GM18861 (cell line): Measurements from ENCODE around the gene TRIM63.
"Not testable (repeated sequence)": the region's sequence is repeated elsewhere in the genome, so short reads cannot be mapped to it uniquely, and the experiment has no call there.

ENCODE experiments used
- ATAC-seq: cut with Tn5 transposase; IDR thresholded peaks from one replicate; pipeline ENCODE4 v1.9.1; 2021; ENCODE audit not compliant: unreplicated experiment

The TRIM63 gene

DNA sequence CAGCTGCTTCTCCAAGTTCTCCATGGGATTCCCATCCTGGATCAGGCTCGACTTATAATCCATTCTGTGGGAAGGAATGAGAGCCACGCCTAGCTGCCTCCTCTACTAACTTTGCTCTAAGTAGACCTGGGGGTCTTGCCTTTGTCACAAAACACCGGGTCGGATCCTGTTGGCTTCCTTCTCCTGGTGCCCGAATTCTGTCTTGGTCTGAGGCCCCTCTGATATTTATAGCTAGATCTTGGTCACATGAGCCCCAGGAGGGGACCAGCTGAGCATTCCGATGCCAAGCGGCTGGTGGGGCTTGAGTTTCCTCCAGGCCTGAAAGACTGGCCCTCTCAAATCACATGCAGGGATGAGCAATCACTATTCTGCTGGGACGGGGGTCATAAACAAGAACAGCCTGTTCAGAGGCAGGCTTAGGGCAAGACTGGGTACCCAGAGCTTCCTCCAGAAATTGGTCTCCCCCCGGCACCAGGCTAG lies at the start of gene TRIM63:
Gene TRIM63 (minus strand): TSS at position 199 of the 480 bp plus-strand sequence. CDS start 136 bp downstream, at position 63.
- ATAC-seq, result no peak

DNA sequence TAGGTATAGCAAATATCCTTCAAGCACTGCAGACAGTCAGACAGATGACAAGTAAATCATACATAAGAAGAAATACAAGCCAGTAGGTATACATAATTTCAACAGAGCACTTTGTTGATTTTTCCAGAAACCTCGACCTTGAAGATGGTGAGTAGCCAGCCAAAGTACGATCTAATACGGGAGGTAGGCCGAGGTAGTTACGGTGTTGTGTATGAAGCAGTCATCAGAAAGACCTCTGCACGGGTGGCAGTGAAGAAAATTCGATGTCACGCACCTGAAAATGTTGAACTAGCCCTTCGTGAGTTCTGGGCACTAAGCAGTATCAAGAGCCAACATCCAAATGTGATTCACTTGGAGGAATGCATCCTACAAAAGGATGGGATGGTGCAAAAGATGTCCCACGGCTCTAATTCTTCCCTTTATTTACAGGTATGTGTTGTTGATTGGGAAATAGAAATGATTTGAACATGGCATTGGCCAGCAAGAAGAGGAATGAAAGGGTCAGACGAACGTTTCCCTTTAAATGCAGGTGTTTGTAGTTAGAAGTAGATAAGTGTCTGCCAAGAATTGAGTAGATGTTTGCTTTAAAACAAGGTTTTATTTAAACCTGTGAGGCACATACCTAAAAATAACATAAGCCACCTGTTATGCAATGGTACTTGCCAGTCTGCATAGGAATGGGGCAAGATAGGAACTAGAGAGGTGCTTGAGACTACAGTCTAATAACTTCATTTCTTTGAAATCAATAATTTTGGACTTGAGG lies 46.9 kb upstream of the TRIM63 start:
- no peak for ATAC-seq

DNA sequence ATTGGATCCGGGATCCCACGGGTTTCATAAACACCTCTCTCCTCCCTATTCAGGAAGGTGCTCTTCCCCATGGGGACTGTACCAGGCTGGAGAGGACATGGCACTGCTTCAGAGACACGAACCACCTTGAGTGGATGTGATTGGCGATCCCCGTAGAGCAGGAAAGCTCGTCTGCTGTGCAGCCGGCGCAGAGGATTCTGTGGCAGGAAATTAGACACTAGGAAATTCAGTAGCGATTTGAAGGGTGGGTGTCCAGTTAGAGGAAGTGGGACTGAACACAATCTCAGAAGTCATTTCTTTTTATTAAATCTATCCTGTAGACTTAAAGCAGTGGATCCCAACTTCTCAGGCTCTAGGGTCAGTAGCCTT lies 45.0 kb upstream of the TRIM63 start:
- ATAC-seq, result no peak

DNA sequence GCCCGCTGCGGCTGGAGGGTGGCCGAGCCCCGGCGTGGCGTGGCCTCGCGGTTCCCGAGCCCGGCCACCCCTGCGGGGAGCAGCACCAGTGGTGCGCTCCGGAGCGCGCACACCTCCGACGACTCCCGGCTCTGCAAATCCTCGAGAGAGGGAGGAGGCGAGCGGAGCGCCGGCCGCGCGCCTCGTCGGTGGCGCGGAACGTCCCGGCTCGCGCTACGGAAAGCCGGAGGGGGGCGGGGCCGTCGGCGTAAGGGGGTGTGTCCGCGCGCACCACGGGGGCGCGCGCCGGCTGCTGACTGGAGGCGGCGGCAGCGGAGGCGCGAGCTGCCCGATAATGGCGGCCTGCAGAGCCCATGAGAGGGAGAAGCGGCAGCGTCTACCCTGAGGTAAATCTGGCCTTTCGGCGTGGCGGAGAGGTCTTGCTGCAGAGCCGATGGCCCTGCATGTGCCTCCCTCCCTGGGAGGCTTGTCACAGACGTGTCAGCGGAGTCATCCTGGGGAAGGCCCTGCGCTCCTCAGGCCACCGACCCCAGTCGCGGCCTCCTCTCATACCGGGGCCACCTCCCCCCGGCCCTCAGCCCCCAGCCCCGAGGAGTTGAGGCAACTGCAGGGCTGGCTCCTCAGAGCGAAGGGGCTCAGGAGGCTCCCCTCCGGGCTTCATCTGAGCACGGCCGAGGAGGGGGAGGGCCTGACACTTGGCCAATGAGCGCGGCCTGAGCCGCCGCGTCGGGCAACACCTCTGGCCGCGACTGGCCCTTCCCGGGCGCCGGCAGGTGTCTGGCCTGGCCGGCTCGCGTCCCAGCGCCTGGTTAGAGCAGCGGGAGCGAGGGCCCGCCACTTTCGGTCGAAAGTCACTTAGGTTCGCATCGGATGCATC lies 44.3 kb upstream of the TRIM63 start, which contains the start of gene PDIK1L:
Gene PDIK1L (plus strand): TSS at position 295 of the 877 bp plus-strand sequence. CDS start 2,485 bp downstream, outside the sequence.
- peak; percentile 53 for ATAC-seq

DNA sequence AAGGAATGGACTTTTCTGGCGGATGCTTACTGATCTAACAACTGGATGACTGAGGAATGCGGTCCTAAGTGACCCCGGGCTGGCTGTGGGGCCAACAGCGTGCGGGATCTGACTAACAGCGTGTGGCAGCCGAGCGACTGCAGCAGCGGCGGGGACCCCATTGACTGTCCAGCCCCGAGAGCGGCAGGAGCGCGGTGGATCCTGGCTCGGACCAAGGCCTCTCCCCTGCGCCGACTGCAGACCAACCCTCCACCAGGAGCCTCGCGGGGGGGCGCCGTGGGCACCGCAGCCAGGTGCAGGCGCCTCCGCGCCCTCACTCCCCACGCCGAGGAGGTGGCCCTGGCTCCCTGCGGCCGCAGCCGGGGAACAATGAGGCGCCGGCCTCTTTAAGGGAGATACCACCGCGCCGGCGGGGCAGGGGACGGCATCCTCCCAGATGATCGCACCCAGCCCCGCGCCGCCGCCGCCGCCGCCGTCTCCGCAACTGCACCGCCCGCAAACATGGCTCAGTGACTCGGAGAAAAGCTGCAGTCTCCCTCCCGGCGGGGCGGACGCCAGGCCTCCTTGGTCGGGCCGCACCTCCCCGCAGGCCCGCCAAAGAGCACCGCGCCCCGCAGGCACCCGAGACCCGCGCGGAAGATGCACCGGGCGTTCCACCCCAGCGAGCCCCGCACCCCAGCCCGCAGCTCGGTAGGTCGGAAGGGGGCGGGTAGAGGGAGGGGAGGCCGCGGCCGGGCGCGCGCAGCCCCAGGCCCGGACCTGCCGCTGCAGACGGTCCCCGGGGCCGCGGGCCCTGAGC lies 43.5 kb upstream of the TRIM63 start:
- peak; percentile 28 for ATAC-seq

DNA sequence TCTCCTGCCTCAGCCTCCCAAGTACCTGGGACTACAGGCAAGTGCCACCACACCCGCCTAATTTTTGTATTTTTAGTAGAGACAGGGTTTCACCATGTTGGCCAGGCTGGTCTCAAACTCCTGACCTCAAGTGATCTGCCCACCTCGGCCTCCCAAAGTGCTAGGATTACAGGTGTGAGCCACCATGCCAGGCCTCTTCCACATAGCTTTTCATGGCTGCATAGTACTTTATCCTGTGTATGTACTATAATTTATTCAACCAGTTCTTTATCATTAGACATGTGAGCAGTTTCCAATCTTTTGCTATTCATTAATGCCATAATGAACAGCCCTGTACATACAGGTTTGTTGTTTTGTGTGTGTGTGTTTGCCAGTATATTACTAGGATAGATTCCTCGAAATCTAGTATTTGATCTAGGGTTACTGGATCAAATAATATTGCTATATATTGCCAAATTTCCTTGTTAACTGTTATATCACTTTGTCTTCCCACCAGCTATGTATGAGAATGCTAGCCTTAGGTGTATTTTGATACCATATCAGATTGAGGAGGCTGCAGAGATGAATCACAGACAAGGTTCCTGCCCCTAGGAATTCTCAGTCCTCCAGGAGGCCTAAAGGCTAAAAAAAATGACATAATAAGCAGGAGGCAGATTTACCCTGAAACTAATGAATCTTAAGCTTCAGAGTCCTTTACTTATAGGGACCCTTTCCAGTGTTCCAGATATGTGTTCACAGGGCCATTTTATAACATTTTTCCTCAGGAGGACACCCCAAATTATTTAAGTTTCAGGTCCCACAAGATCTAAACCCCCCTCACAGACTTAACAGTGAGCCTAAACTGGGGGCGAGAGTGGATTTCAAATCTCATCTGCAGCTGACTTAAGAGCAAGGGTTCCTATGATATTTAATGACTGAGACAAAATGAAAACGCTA lies 42.1 kb upstream of the TRIM63 start:
- no peak for ATAC-seq

DNA sequence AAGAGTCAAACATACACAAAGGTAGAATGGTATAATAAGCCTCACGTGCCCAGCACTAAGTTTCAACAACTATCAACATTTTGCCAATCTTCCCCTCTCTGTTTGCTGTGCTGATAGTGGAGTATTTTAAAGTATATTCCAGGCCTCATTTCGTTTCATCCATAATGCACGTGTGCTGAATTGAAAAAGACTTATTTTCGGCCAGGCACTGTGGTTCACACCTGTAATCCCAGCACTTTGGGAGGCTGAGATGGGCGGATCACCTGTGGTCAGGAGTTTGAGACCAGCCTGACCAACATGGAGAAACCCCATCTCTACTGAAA lies 37.8 kb upstream of the TRIM63 start:
- ATAC-seq, result not testable (repeated sequence)

DNA sequence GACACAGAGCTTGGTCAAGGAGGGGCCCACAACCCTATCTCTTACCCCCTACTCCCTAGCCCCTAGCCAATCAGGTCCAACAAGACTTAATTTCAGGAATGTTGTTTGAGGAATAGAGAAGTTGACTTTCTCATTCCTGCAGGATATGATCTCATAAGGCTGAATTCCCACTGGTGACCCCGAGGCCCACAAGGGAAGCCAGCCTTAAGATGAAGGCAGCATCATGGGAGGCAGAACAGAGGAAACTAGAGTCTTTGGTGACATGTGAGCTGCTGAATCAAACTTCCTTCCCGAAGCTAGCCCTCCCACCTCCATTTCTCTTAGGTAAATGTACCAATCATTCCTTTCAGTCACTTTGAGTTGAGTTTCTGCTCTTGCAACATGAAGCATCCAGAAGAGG lies 35.1 kb upstream of the TRIM63 start:
- no peak for ATAC-seq

DNA sequence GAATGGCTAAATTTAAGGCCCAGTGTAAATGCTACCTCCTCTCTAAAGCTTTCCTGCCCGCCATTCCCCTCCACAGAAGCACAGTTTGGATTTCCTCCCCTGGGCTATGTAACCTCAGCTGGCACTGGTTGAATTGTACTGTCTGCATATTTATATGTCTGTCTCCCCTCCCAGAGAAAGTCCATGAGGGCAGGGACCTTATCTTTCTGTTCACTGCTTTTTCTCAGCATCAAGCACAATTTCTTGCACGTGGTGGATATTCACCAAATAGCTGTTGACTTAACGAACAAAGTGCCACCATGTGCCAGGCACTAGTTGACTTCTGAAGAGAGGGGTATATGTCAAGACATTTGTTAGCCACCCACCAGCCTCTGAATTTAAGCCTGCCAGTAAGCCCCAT lies 34.7 kb upstream of the TRIM63 start:
- no peak for ATAC-seq

DNA sequence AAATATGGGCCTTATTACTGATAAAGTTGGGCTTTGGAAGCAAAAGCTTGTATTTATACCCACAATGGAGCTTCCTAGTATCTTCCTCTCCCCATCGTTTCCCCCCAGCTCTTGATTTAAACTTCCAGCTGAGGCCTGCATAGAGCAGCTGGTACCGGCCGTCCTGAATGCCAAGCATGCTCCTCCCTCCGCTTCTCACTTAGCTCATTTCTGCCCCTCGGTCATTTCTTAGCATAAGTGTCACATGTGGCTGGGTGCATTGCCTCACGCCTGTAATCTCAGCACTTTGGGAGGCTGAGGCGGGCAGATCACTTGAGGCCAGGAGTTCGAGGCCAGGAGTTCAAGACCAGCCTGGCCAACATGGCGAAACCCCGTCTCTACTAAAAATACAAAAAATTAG lies 32.8 kb upstream of the TRIM63 start:
- ATAC-seq, result not testable (repeated sequence)

DNA sequence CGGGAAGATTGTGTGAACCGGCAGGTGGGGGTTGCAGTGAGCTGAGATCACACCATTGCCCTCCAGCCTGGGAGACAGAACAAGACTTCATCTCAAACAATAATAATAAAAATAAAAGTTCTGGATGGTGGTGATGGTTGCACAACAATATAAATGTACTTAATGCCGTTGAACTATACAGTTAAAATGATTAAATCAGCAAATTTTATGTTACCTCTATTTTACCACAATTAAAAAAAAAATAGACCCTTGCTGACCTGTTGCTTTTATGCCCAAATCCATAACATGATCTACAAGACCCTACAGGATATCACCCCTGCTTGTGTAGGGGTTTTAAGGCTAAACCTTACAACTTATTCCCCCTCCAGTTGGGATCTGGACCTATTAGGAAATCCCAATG lies 32.4 kb upstream of the TRIM63 start:
- ATAC-seq, result no peak

DNA sequence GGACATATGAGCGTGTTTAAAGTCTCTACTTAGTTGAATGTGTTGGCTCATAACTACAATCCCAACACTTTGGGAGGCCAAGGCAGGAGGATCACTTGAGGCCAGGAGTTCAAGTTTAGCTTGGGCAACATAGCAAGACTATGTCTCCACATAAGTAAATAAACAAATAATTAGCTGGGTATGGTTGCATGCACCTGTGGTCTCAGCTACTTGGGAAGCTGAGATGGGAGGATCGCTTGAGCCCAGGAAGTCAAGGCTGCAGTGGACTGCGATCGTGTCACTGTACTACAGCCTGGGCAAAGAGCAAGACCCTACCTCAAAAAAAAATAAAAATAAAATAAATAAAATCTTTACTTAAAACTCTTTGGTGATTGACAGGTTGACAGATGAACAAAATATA lies 31.2 kb upstream of the TRIM63 start:
- ATAC-seq, result no peak

DNA sequence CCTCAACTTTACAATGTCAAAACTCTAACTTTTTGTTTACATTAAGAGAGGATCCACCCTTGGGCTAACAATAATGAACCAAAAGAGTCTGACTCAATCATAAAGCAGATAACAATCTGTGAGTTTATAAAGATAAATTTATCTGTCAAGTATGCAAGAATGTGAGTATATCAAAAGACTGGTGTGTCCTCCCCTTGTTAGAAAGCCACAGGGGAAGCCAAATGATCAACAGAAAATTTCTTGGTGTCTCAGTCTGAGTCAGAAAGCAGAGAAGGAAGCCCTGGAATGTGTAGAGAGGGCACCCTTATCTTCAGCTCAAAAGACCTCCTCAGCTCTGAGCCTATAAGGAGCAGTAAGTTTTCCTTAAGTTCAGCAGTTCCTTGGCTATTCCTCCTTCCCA lies 30.3 kb upstream of the TRIM63 start:
- ATAC-seq, result no peak

DNA sequence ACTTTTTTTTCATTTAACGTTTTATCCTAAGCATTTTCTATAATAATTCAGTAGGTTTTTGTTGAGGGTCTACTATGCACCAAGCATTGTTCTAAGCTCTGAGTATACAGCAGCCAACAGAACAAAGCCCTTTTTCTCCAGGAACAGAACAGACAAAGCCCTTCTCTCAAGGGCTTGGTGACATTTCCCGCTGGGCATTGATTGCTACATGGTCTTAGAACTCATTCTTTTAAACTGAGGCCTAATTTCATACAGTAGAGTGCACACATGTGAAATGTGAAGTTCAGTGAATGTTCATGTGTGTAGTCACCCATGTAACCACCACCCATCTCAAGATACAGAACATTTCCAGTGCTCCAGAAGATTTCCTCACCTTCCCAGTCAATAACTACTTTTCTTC lies 29.0 kb upstream of the TRIM63 start:
- no peak for ATAC-seq

DNA sequence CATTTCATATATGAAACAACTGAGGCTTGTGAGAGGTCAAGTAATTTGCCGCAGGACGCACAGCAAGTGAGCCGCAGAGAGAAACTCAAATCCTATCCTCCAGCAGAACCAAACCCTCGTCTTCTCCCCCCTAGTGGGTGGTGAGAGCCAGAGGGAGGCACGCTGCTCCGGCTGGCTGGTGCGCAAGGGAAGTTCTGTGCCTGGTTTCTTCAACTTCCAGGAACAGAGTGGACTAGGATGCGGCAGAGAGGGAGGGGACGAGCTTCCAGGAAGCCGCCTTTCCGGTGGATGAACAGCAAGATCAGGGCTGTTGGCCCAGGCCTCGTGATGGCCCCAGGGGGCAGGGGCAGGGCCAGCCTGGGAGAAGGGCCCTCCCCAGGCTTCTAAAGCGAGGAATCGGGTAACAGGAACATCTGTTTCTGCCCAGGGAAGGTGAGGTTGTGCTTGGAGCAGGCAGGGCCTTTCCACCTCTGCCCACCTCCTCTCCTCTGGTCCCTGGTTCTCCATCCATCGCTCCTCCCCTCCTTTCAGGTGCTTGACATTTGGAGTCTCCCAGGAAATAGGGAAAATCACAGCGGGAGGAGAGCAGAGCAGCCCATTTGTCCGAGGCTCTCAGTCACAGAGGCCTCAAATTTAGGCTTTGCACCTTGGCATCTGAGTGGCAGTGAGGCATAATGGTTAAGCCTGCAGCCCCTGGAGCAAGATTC lies 27.4 kb upstream of the TRIM63 start:
- no peak for ATAC-seq

DNA sequence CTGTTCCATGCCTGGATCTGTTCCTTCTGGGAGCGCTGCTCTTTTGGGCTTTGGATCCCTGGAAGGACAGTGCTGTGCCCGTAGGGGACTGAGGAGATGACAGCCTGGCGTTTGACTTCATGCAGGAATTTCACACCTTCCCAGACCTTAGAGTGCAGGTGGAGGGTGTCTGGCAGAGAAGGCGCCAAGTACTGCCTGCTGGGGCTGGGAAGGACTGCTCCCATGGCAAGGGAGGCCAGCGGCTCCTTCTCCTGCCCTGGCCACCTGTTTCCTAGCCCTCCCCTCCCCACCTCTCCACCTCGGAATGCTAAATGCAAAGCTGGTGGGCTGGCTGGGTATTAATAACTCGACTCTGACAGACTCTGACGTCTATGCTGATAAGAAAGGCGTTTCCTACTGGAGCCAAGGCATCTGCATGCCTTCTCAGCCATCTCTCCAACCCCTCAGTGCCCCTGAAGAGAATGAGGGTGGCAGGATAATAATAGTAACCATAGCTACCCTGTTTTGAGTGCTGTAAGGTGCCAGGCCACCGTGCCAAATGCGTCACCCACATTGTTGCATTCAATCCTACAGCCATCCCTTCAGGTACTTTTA lies 26.7 kb upstream of the TRIM63 start:
- no peak for ATAC-seq

DNA sequence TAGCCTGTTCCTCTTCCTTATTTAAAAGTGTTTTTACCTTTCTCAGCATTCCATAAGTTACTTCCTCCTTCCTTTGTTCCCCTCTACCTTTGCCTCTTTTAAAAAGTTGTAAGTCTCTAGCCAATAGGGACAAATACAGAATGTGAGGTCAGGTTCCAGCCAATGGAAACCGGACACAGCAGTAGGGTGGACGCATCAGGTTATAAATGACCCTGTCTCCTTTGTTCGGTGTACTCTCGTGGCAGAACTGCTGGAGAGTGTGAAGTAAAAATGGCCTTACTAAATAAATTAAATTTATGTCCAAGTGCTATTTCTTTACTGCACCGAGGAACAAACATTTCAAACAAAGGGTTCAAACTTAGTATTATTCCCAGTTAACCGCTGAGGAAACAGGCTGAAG lies 26.1 kb upstream of the TRIM63 start:
- not testable (repeated sequence) for ATAC-seq

DNA sequence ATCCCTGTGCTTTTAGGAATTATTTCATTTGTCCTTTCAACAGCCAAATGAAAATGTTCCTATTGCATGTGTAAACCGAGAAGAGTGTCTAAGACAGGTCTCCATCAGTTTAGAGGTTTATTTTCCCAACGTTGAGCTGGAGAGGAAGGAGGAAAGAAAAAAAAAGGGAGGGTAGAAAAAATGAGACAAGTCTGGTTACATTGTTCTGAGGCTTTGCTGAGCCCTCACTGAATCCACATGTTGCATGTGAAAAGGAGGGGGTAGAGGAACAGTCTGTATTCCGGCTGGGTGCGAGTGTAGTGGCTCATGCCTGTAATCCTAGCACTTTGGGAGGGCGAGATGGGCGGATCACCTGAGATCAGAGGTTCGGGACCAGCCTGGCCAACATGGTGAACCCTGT lies 25.0 kb upstream of the TRIM63 start:
- ATAC-seq, result no peak

DNA sequence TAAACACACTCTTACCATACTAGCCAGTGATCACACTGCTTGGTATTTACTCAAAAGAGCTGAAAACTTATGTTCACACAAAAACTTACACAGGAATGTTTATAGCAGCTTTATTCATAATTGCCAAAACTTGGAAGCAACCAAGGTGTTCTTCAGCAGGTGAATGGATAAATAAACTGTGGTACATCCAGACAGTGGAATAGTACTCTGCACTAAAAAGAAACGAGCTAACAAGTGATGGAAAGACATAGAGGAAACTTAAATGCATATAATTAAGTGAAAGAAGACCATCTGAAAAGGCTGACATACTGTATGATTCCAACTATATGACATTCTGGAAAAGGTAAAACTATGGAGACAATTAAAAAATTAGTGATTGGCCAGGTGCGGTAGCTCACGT lies 23.5 kb upstream of the TRIM63 start:
- ATAC-seq, result no peak
